HG03045 (cell line): ENCODE measurements around the gene SLC15A3.

Experiments used
- ATAC-seq: cut with Tn5 transposase; IDR thresholded peaks from one replicate; pipeline ENCODE4 v1.9.1; 2021; ENCODE audit warnings: mild to moderate bottlenecking, moderate library complexity; ENCODE audit not compliant: unreplicated experiment

The SLC15A3 gene

GRCh38 chr11:60899046-60899936 is 52.7 kb downstream of the SLC15A3 start:
- no peak for ATAC-seq

GRCh38 chr11:60897496-60897895 is 54.5 kb downstream of the SLC15A3 start:
- ATAC-seq: no peak

- ATAC-seq: no peak
These were observed 56.3 kb downstream of the SLC15A3 start for GRCh38 chr11:60895687-60896086.

- ATAC-seq: no peak
These were observed 60.8 kb downstream of the SLC15A3 start for GRCh38 chr11:60891103-60891741.

- ATAC-seq: no peak
These were observed 61.3 kb downstream of the SLC15A3 start for GRCh38 chr11:60890696-60891095.

GRCh38 chr11:60889869-60890311 is 62.1 kb downstream of the SLC15A3 start:
- no peak for ATAC-seq

GRCh38 chr11:60887556-60887955 is 64.4 kb downstream of the SLC15A3 start:
- peak; percentile 52 for ATAC-seq
